ENCODE measurements around the gene RAB27B. TPM values are rescaled to one million over a fixed set of nuclear protein-coding genes. Genes with fewer than 3 reads are reported as not detected.
"Not testable (repeated sequence)": the region's sequence is repeated elsewhere in the genome, so short reads cannot be mapped to it uniquely, and the experiment has no call there.

The RAB27B gene
- total RNA-seq, 1 donor from 2014 or later = 0.41 TPM

GRCh38 chr18:54845787-54846186 is 17.5 kb downstream of the RAB27B start:
- H3K36me3 Mint-ChIP-seq (ENCODE audit: low read depth, unreplicated experiment) = no peaks in the 10 kb centered on the region
- H3K9me3 Mint-ChIP-seq (ENCODE audit: unreplicated experiment) = no peaks in the 10 kb centered on the region
- no peak for DNase-seq (ENCODE audit: low spot score)
- no peak overlapping the region for H3K27ac Mint-ChIP-seq (ENCODE audit: unreplicated experiment)
- no peaks in the 10 kb centered on the region for H3K27me3 Mint-ChIP-seq (ENCODE audit: unreplicated experiment)
- TF ChIP-seq CTCF (IDR thresholded peaks at IDR 0.05; ENCODE audit: unreplicated experiment) = no peak
- H3K4me3 Mint-ChIP-seq (ENCODE audit: unreplicated experiment) = no peak overlapping the region
- no peaks in the 10 kb centered on the region for H3K4me1 Mint-ChIP-seq (ENCODE audit: unreplicated experiment)

GRCh38 chr18:54848121-54848520 is 19.8 kb downstream of the RAB27B start:
- Mint-ChIP-seq H3K4me3 (ENCODE audit: unreplicated experiment) (no peak overlapping the region), H3K4me1 (ENCODE audit: unreplicated experiment) (peaks cover 5% of the 10 kb centered on the region)

GRCh38 chr18:54849683-54850082 is 21.4 kb downstream of the RAB27B start:
- H3K4me3 Mint-ChIP-seq (ENCODE audit: unreplicated experiment) = no peak overlapping the region
- no peak for TF ChIP-seq CTCF (IDR thresholded peaks at IDR 0.05; ENCODE audit: unreplicated experiment)
- H3K36me3 Mint-ChIP-seq (ENCODE audit: low read depth, unreplicated experiment) = no peaks in the 10 kb centered on the region
- peaks cover 1% of the 10 kb centered on the region for H3K27me3 Mint-ChIP-seq (ENCODE audit: unreplicated experiment)
- no peaks in the 10 kb centered on the region for H3K9me3 Mint-ChIP-seq (ENCODE audit: unreplicated experiment)
- H3K4me1 Mint-ChIP-seq (ENCODE audit: unreplicated experiment) = peaks cover 5% of the 10 kb centered on the region
- DNase-seq (ENCODE audit: low spot score) = no peak
- H3K27ac Mint-ChIP-seq (ENCODE audit: unreplicated experiment) = no peak overlapping the region

More at GRCh38 chr18:54848121-54848520, 19.8 kb downstream of the RAB27B start:
- Mint-ChIP-seq H3K27ac (ENCODE audit: unreplicated experiment) (no peak overlapping the region), H3K27me3 (ENCODE audit: unreplicated experiment) (no peaks in the 10 kb centered on the region), H3K36me3 (ENCODE audit: low read depth, unreplicated experiment) (no peaks in the 10 kb centered on the region), H3K9me3 (ENCODE audit: unreplicated experiment) (no peaks in the 10 kb centered on the region)
- TF ChIP-seq CTCF (IDR thresholded peaks at IDR 0.05; ENCODE audit: unreplicated experiment) = no peak
- no peak for DNase-seq (ENCODE audit: low spot score)

GRCh38 chr18:54850598-54850997 is 22.3 kb downstream of the RAB27B start:
- Mint-ChIP-seq H3K27me3 (ENCODE audit: unreplicated experiment) (peaks cover 1% of the 10 kb centered on the region), H3K4me3 (ENCODE audit: unreplicated experiment) (no peak overlapping the region), H3K27ac (ENCODE audit: unreplicated experiment) (no peak overlapping the region), H3K9me3 (ENCODE audit: unreplicated experiment) (no peaks in the 10 kb centered on the region), H3K4me1 (ENCODE audit: unreplicated experiment) (peaks cover 5% of the 10 kb centered on the region), H3K36me3 (ENCODE audit: low read depth, unreplicated experiment) (no peaks in the 10 kb centered on the region)
- no peak for TF ChIP-seq CTCF (IDR thresholded peaks at IDR 0.05; ENCODE audit: unreplicated experiment)
- no peak for DNase-seq (ENCODE audit: low spot score)

GRCh38 chr18:54852780-54853675 is 24.8 kb downstream of the RAB27B start:
- no peaks in the 10 kb centered on the region for H3K9me3 Mint-ChIP-seq (ENCODE audit: unreplicated experiment)
- H3K4me1 Mint-ChIP-seq (ENCODE audit: unreplicated experiment) = peaks cover 5% of the 10 kb centered on the region
- no peaks in the 10 kb centered on the region for H3K36me3 Mint-ChIP-seq (ENCODE audit: low read depth, unreplicated experiment)
- TF ChIP-seq CTCF (IDR thresholded peaks at IDR 0.05; ENCODE audit: unreplicated experiment) = no peak
- no peak for DNase-seq (ENCODE audit: low spot score)
- H3K27ac Mint-ChIP-seq (ENCODE audit: unreplicated experiment) = no peak overlapping the region
- H3K4me3 Mint-ChIP-seq (ENCODE audit: unreplicated experiment) = no peak overlapping the region
- peaks cover 1% of the 10 kb centered on the region for H3K27me3 Mint-ChIP-seq (ENCODE audit: unreplicated experiment)

- not testable (repeated sequence) for H3K9me3 Mint-ChIP-seq (ENCODE audit: unreplicated experiment); H3K4me1 Mint-ChIP-seq (ENCODE audit: unreplicated experiment); H3K27ac Mint-ChIP-seq (ENCODE audit: unreplicated experiment); H3K4me3 Mint-ChIP-seq (ENCODE audit: unreplicated experiment); H3K27me3 Mint-ChIP-seq (ENCODE audit: unreplicated experiment); H3K36me3 Mint-ChIP-seq (ENCODE audit: low read depth, unreplicated experiment); DNase-seq (ENCODE audit: low spot score)
These were observed 26.8 kb downstream of the RAB27B start for GRCh38 chr18:54855050-54855449.
